NCI-H2196 (cell line): ENCODE results near the gene TRIM5.
"Not testable (repeated sequence)": the region's sequence is repeated elsewhere in the genome, so short reads cannot be mapped to it uniquely, and the experiment has no call there.

Source experiments
- DNase-seq: peaks from one replicate; lab custom pipeline; 2025; ENCODE audit not compliant: unreplicated experiment; lab: John Stamatoyannopoulos, UW

Gene TRIM5

GRCh38 chr11:5684646-5685362 lies at the start of gene TRIM5:
TRIM5 (minus strand) TSS chr11:5685074; CDS start chr11:5680177, 4,897 bp downstream.
- DNase-seq = no peak

GRCh38 chr11:5727691-5728090 lies 42.8 kb upstream of the TRIM5 start:
- no peak for DNase-seq

GRCh38 chr11:5726351-5726750 lies 41.5 kb upstream of the TRIM5 start:
- no peak for DNase-seq

GRCh38 chr11:5722622-5723021 lies 37.7 kb upstream of the TRIM5 start:
- DNase-seq = no peak

- DNase-seq = no peak
Observed at GRCh38 chr11:5719703-5720495, 35.0 kb upstream of the TRIM5 start.

- DNase-seq = not testable (repeated sequence)
Observed at GRCh38 chr11:5716518-5716917, 31.6 kb upstream of the TRIM5 start.

GRCh38 chr11:5713695-5714094 lies 28.8 kb upstream of the TRIM5 start:
- no peak for DNase-seq

GRCh38 chr11:5712507-5712906 lies 27.6 kb upstream of the TRIM5 start:
- DNase-seq = no peak

- DNase-seq = no peak
Observed at GRCh38 chr11:5705688-5706087, 20.8 kb upstream of the TRIM5 start.

- DNase-seq = no peak
Observed at GRCh38 chr11:5703741-5704536, 19.1 kb upstream of the TRIM5 start.

- no peak for DNase-seq
Observed at GRCh38 chr11:5701055-5701577, 16.2 kb upstream of the TRIM5 start.

GRCh38 chr11:5700421-5701054 lies 15.7 kb upstream of the TRIM5 start:
- no peak for DNase-seq

- DNase-seq = no peak
Observed at GRCh38 chr11:5698281-5698680, 13.4 kb upstream of the TRIM5 start.

GRCh38 chr11:5696210-5696609 lies 11.3 kb upstream of the TRIM5 start:
- DNase-seq = no peak

GRCh38 chr11:5695580-5695979 lies 10.7 kb upstream of the TRIM5 start:
- DNase-seq = no peak

GRCh38 chr11:5694642-5695041 lies 9.8 kb upstream of the TRIM5 start:
- no peak for DNase-seq

- no peak for DNase-seq
Observed at GRCh38 chr11:5691964-5692361, 7.1 kb upstream of the TRIM5 start.

GRCh38 chr11:5691238-5691963 lies 6.5 kb upstream of the TRIM5 start:
- not testable (repeated sequence) for DNase-seq

- no peak for DNase-seq
Observed at GRCh38 chr11:5690736-5691135, 5.9 kb upstream of the TRIM5 start.

GRCh38 chr11:5690216-5690615 lies 5.3 kb upstream of the TRIM5 start:
- DNase-seq = no peak
